CD4-positive, alpha-beta T cell treated with Interleukin-4 for 1 hour (primary cell): Measurements from ENCODE around the gene RFX7.

ENCODE experiments used
- DNase-seq, 2 donors: peaks; one replicate each; pipeline ENCODE4 v3.0.0-alpha.2; 2020 to 2022

The RFX7 gene

GRCh38 chr15:56042982-56043980 lies 200.4 kb downstream of the RFX7 start:
- DNase-seq = peak; percentile 51 to 86

- DNase-seq = no peak
Measured at GRCh38 chr15:56042498-56042897, 201.2 kb downstream of the RFX7 start.

GRCh38 chr15:56042031-56042430 lies 201.6 kb downstream of the RFX7 start:
- DNase-seq = no peak

- DNase-seq = no peak
Measured at GRCh38 chr15:56040081-56041035, 203.3 kb downstream of the RFX7 start.

GRCh38 chr15:56038707-56039106 lies 205.0 kb downstream of the RFX7 start:
- DNase-seq = no peak

GRCh38 chr15:56038015-56038414 lies 205.7 kb downstream of the RFX7 start:
- DNase-seq = peak in 1 of 2 donors; percentile 49
